Neural cell (in vitro differentiated cells): Measurements from ENCODE around the gene KCNQ1OT1.

Experiments used
- CTCF ChIP-seq: fragments of 450-650 bp; IDR thresholded peaks from 2 replicates; pipeline ENCODE4 v1.5.1; 2014; ENCODE audit warnings: antibody characterized with exemption, mild to moderate bottlenecking, moderate library complexity; ENCODE audit not compliant: poor library complexity, severe bottlenecking
- EZH2 ChIP-seq: fragments of 200-600, 300-800 bp; shearing (Covaris generic), sonication (generic); IDR thresholded peaks from 2 replicates; pipeline ENCODE4 v1.6.1; 2014; ENCODE audit warnings: antibody characterized with exemption, low read length, borderline replicate concordance, mild to moderate bottlenecking; ENCODE audit not compliant: insufficient read depth, poor library complexity, severe bottlenecking
- MXI1 ChIP-seq: fragments of 450-650 bp; conservative IDR thresholded peaks from 2 replicates; pipeline ENCODE4 v1.6.1; 2014; ENCODE audit warnings: antibody characterized with exemption, mild to moderate bottlenecking; ENCODE audit not compliant: poor library complexity, severe bottlenecking
- POLR2AphosphoS5 ChIP-seq: IDR thresholded peaks from 2 replicates; pipeline ENCODE4 v1.6.1; 2012
- RAD21 ChIP-seq: fragments of 450-650 bp; conservative IDR thresholded peaks from 2 replicates; pipeline ENCODE4 v1.6.1; 2014; ENCODE audit warnings: antibody characterized with exemption, mild to moderate bottlenecking, moderate library complexity
- REST ChIP-seq: IDR thresholded peaks from 2 replicates; pipeline ENCODE4 v1.6.1; 2012; ENCODE audit warnings: borderline replicate concordance
- TAF1 ChIP-seq: IDR thresholded peaks from 2 replicates; pipeline ENCODE4 v1.6.1; 2012; ENCODE audit warnings: low read depth

GRCh38 chr11:2577991-2578928 is 121.5 kb downstream of the KCNQ1OT1 start:
- TF ChIP-seq CTCF = no peak
- no peak for TF ChIP-seq POLR2AphosphoS5
- no peak for TF ChIP-seq REST
- no peak for TF ChIP-seq MXI1
- TF ChIP-seq RAD21 = no peak
- TF ChIP-seq TAF1 = no peak
- no peak for TF ChIP-seq EZH2
